HepG2 (cell line): ENCODE measurements around the gene CENATAC. TPM values are rescaled to one million over a fixed set of nuclear protein-coding genes. Genes with fewer than 3 reads are reported as not detected.
A peak's percentile ranks its signal among the peaks of the same experiment; 100 is the strongest.

Source experiments
- AGO2 ChIP-seq: fragments of 200-400 bp; formaldehyde crosslinking; optimal IDR thresholded peaks from 2 replicates; pipeline ENCODE3; 2017; ENCODE audit warnings: mild to moderate bottlenecking, low read depth, low read length, moderate library complexity
- BATF2 ChIP-seq: sonication (generic); formaldehyde crosslinking; IDR thresholded peaks from 2 replicates; pipeline ENCODE4 v1.8.0; 2022; ENCODE audit warnings: mild to moderate bottlenecking, missing genetic modification reagents, moderate library complexity
- CEBPG ChIP-seq: IDR thresholded peaks from 2 replicates; pipeline ENCODE4 v1.6.1; 2016
- CREB1 ChIP-seq, 2 experiments: fragments of 450-650 bp in 1 of 2; IDR thresholded peaks; 2 replicates each; pipeline ENCODE4 v1.6.1; 2016 to 2017; ENCODE audit warnings: control low read depth in 1 of 2, mild to moderate bottlenecking in 1 of 2, missing compliant biosample characterization in 1 of 2, missing genetic modification characterization in 1 of 2
- ESRRA ChIP-seq: sonication (generic); formaldehyde crosslinking; IDR thresholded peaks from 2 replicates; pipeline ENCODE4 v1.5.1; 2020; ENCODE audit warnings: mild to moderate bottlenecking, low read depth, missing genetic modification reagents
- FOXP1 ChIP-seq, 2 experiments: fragments of 450-650 bp in 1 of 2; IDR thresholded peaks; 2 replicates each; pipeline ENCODE4 v1.6.1; 2017 to 2018; ENCODE audit warnings: antibody characterized with exemption in 1 of 2
- HNRNPK ChIP-seq: fragments of 200-400 bp; formaldehyde crosslinking; IDR thresholded peaks from 2 replicates; pipeline ENCODE4 v1.6.1; 2018; ENCODE audit warnings: low read length, low read depth, moderate library complexity, mild to moderate bottlenecking; ENCODE audit not compliant: poor library complexity, severe bottlenecking
- JUND ChIP-seq: sonication (generic); formaldehyde crosslinking; IDR thresholded peaks from 2 replicates; pipeline ENCODE4 v1.8.0; 2022; ENCODE audit warnings: mild to moderate bottlenecking, missing genetic modification reagents
- SOX6 ChIP-seq, 2 experiments: fragments of 450-650 bp in 1 of 2; sonication (generic) in 1 of 2; formaldehyde crosslinking in 1 of 2; IDR thresholded peaks; 2 replicates each; pipeline versions ENCODE4 v1.4.0 to v1.6.1; 2017 to 2020; ENCODE audit warnings: antibody characterized with exemption in 1 of 2, mild to moderate bottlenecking in 1 of 2, missing genetic modification reagents in 1 of 2
- TCF7 ChIP-seq: sonication (generic); IDR thresholded peaks from 2 replicates; pipeline ENCODE4 v1.6.1; 2016; ENCODE audit warnings: antibody characterized with exemption, low read depth
- ZFP36L2 ChIP-seq: sonication (generic); formaldehyde crosslinking; IDR thresholded peaks from 2 replicates; pipeline ENCODE4 v1.4.0; 2020; ENCODE audit warnings: missing genetic modification reagents
- ZFP82 ChIP-seq: sonication (generic); formaldehyde crosslinking; IDR thresholded peaks from 2 replicates; pipeline ENCODE4 v1.5.1; 2020; ENCODE audit warnings: mild to moderate bottlenecking, missing genetic modification reagents, borderline replicate concordance
- ZNF17 ChIP-seq: sonication (generic); formaldehyde crosslinking; IDR thresholded peaks from 2 replicates; pipeline ENCODE4 v1.5.0; 2020; ENCODE audit warnings: mild to moderate bottlenecking, missing genetic modification reagents
- ZNF383 ChIP-seq: sonication (generic); formaldehyde crosslinking; IDR thresholded peaks from 2 replicates; pipeline ENCODE4 v1.4.0; 2020; ENCODE audit warnings: missing genetic modification reagents, mild to moderate bottlenecking, borderline replicate concordance
- ZNF550 ChIP-seq: sonication (generic); formaldehyde crosslinking; IDR thresholded peaks from 2 replicates; pipeline ENCODE4 v1.4.0; 2020; ENCODE audit warnings: mild to moderate bottlenecking, missing genetic modification reagents, borderline replicate concordance
- polyA plus RNA-seq, 8 experiments: library from polyadenylated mRNA; depleted of rRNA in 3 of 8; stranded (reverse) in 7 of 8; unstranded in 1 of 8; fragments of >200 nt; fragmentation: Illumina TruSeq in 4 of 8; extraction: Trizol in 4 of 8; gene quantifications; 2 replicates each; pipeline versions ENCODE4 v1.2.1 to v1.2.3, GENCODE V29; 2011 to 2016; ENCODE audit warnings: low read depth in 4 of 8, missing spikeins in 1 of 8, mixed read lengths in 1 of 8; ENCODE audit not compliant: insufficient read depth in 1 of 8
- total RNA-seq, 5 experiments: library from RNA; depleted of rRNA; stranded (reverse); fragments of >200 nt; fragmentation: Illumina TruSeq; extraction: Trizol; gene quantifications; 2 replicates each; pipeline ENCODE4 v1.2.3, GENCODE V29; 2016; ENCODE audit warnings: low read depth in 1 of 5
- TF ChIP-seq, protein P1 (sequence below): IDR thresholded peaks from 2 replicates; pipeline ENCODE4 v1.6.1; 2016; ENCODE audit warnings: low read depth, missing genetic modification reagents, missing compliant biosample characterization
- TF ChIP-seq, protein P2 (sequence below): sonication (generic); formaldehyde crosslinking; IDR thresholded peaks from 2 replicates; pipeline ENCODE4 v1.4.0; 2020; ENCODE audit warnings: missing genetic modification reagents
- TF ChIP-seq, protein P3 (sequence below): sonication (generic); formaldehyde crosslinking; IDR thresholded peaks from 2 replicates; pipeline ENCODE4 v1.5.0; 2020; ENCODE audit warnings: missing genetic modification reagents
- TF ChIP-seq, protein P4 (sequence below): IDR thresholded peaks from 2 replicates; pipeline ENCODE4 v1.6.1; 2016; ENCODE audit warnings: missing compliant biosample characterization, missing genetic modification reagents, borderline replicate concordance

The CENATAC gene
- total and polyA plus RNA-seq, 2 of the 13 experiments (the other 11 are each of a cell fraction or from before 2014, with no cell fraction given), result 21.7 to 25.0 TPM

- TF ChIP-seq, protein P1, sequence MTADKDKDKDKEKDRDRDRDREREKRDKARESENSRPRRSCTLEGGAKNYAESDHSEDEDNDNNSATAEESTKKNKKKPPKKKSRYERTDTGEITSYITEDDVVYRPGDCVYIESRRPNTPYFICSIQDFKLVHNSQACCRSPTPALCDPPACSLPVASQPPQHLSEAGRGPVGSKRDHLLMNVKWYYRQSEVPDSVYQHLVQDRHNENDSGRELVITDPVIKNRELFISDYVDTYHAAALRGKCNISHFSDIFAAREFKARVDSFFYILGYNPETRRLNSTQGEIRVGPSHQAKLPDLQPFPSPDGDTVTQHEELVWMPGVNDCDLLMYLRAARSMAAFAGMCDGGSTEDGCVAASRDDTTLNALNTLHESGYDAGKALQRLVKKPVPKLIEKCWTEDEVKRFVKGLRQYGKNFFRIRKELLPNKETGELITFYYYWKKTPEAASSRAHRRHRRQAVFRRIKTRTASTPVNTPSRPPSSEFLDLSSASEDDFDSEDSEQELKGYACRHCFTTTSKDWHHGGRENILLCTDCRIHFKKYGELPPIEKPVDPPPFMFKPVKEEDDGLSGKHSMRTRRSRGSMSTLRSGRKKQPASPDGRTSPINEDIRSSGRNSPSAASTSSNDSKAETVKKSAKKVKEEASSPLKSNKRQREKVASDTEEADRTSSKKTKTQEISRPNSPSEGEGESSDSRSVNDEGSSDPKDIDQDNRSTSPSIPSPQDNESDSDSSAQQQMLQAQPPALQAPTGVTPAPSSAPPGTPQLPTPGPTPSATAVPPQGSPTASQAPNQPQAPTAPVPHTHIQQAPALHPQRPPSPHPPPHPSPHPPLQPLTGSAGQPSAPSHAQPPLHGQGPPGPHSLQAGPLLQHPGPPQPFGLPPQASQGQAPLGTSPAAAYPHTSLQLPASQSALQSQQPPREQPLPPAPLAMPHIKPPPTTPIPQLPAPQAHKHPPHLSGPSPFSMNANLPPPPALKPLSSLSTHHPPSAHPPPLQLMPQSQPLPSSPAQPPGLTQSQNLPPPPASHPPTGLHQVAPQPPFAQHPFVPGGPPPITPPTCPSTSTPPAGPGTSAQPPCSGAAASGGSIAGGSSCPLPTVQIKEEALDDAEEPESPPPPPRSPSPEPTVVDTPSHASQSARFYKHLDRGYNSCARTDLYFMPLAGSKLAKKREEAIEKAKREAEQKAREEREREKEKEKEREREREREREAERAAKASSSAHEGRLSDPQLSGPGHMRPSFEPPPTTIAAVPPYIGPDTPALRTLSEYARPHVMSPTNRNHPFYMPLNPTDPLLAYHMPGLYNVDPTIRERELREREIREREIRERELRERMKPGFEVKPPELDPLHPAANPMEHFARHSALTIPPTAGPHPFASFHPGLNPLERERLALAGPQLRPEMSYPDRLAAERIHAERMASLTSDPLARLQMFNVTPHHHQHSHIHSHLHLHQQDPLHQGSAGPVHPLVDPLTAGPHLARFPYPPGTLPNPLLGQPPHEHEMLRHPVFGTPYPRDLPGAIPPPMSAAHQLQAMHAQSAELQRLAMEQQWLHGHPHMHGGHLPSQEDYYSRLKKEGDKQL (CRISPR knock-in tag), result 0 out of 2 replicates have a peak, but pooled peaks have one; percentile 37
- peak; percentile 13; the same call in 1 of the 2 replicates for TF ChIP-seq CEBPG (CRISPR knock-in tag)
- TF ChIP-seq JUND, result no peak
- TF ChIP-seq ZNF550, result no peak
- no peak for TF ChIP-seq AGO2
- no peak for TF ChIP-seq ZFP82 (CRISPR knock-in tag)
- no peak for TF ChIP-seq FOXP1 (IDR thresholded peaks at IDR 0.05)
- peak; percentile 44; the same call in 1 of the 2 replicates for TF ChIP-seq FOXP1 (CRISPR knock-in tag; IDR thresholded peaks at IDR 0.05)
- TF ChIP-seq ESRRA (CRISPR knock-in tag), result no peak; the same call in 1 of the 2 replicates
- TF ChIP-seq ZNF383 (CRISPR knock-in tag), result no peak
- TF ChIP-seq ZNF17 (CRISPR knock-in tag), result no peak
- no peak for TF ChIP-seq CREB1 (IDR thresholded peaks at IDR 0.05)
- TF ChIP-seq CREB1 (CRISPR knock-in tag; IDR thresholded peaks at IDR 0.05), result peak; percentile 25; the same call in 1 of the 2 replicates
- TF ChIP-seq HNRNPK, result no peak
- TF ChIP-seq, protein P2, sequence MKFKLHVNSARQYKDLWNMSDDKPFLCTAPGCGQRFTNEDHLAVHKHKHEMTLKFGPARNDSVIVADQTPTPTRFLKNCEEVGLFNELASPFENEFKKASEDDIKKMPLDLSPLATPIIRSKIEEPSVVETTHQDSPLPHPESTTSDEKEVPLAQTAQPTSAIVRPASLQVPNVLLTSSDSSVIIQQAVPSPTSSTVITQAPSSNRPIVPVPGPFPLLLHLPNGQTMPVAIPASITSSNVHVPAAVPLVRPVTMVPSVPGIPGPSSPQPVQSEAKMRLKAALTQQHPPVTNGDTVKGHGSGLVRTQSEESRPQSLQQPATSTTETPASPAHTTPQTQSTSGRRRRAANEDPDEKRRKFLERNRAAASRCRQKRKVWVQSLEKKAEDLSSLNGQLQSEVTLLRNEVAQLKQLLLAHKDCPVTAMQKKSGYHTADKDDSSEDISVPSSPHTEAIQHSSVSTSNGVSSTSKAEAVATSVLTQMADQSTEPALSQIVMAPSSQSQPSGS, result no peak
- TF ChIP-seq, protein P3, sequence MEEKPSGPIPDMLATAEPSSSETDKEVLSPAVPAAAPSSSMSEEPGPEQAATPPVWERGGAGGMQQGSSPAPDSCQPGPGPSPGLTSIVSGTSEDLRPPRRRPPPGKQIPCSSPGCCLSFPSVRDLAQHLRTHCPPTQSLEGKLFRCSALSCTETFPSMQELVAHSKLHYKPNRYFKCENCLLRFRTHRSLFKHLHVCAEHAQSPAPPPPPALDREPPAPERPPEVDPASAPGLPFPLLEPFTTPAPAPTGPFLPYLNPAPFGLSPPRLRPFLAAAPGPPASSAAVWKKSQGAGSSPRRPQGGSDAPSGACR, result no peak
- TF ChIP-seq, protein P4, sequence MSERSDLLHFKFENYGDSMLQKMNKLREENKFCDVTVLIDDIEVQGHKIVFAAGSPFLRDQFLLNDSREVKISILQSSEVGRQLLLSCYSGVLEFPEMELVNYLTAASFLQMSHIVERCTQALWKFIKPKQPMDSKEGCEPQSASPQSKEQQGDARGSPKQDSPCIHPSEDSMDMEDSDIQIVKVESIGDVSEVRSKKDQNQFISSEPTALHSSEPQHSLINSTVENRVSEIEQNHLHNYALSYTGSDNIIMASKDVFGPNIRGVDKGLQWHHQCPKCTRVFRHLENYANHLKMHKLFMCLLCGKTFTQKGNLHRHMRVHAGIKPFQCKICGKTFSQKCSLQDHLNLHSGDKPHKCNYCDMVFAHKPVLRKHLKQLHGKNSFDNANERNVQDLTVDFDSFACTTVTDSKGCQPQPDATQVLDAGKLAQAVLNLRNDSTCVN (CRISPR knock-in tag), result no peak
- TF ChIP-seq BATF2 (CRISPR knock-in tag), result no peak
- TF ChIP-seq SOX6 (IDR thresholded peaks at IDR 0.05), result no peak
- peak; percentile 37; the same call in 1 of the 2 replicates for TF ChIP-seq SOX6 (CRISPR knock-in tag; IDR thresholded peaks at IDR 0.05)
- no peak for TF ChIP-seq TCF7
- TF ChIP-seq ZFP36L2 (CRISPR knock-in tag), result no peak
These were observed 31.5 kb downstream of the CENATAC start (continued) for GRCh38 chr11:119029340-119030028.
